Endodermal cell (in vitro differentiated cells): Measurements from ENCODE around the gene LPP. TPM values are rescaled to one million over a fixed set of nuclear protein-coding genes. Genes with fewer than 3 reads are reported as not detected.

Experiments
- DNase-seq: peaks from one replicate; pipeline ENCODE4 v3.0.0-alpha.2; 2017
- H3K27ac ChIP-seq: 2 replicates; pipeline ENCODE4 v1.5.1; 2013; ENCODE audit warnings: mild to moderate bottlenecking, low read depth, low read length, moderate library complexity
- H3K27me3 ChIP-seq: 2 replicates; pipeline ENCODE4 v1.6.1; 2013; ENCODE audit warnings: mild to moderate bottlenecking, low read length, moderate library complexity; ENCODE audit not compliant: insufficient read depth, control insufficient read depth, poor library complexity, severe bottlenecking
- H3K36me3 ChIP-seq: 2 replicates; pipeline ENCODE4 v1.7.0; 2013; ENCODE audit warnings: mild to moderate bottlenecking, low read length, moderate library complexity; ENCODE audit not compliant: control insufficient read depth, insufficient read depth
- H3K4me1 ChIP-seq: one replicate; pipeline ENCODE4 v1.7.0; 2013; ENCODE audit warnings: low read length; ENCODE audit not compliant: control insufficient read depth, insufficient read depth
- H3K4me3 ChIP-seq: 2 replicates; pipeline ENCODE4 v1.5.1; 2013; ENCODE audit warnings: mild to moderate bottlenecking, low read length, moderate library complexity
- H3K9ac ChIP-seq: 2 replicates; pipeline ENCODE4 v1.6.1; 2013; ENCODE audit warnings: mild to moderate bottlenecking, low read length, moderate library complexity; ENCODE audit not compliant: poor library complexity, severe bottlenecking; ENCODE audit errors: extremely low read depth
- H3K9me3 ChIP-seq: 2 replicates; pipeline ENCODE4 v1.6.1; 2013; ENCODE audit warnings: mild to moderate bottlenecking, low read length, moderate library complexity; ENCODE audit not compliant: control insufficient read depth
- H3K27ac Mint-ChIP-seq: 2 replicates; pipeline ENCODE4 v1.8.0; 2020; ENCODE audit warnings: mixed read lengths
- H3K27me3 Mint-ChIP-seq: 2 replicates; pipeline ENCODE4 v1.8.0; 2021; ENCODE audit warnings: mild to moderate bottlenecking, mixed read lengths; ENCODE audit not compliant: insufficient read depth
- H3K36me3 Mint-ChIP-seq: 2 replicates; pipeline ENCODE4 v1.8.0; 2020; ENCODE audit warnings: low read depth, mixed read lengths
- H3K4me1 Mint-ChIP-seq: 2 replicates; pipeline ENCODE4 v1.8.0; 2020; ENCODE audit warnings: mixed read lengths
- H3K4me3 Mint-ChIP-seq: 2 replicates; pipeline ENCODE4 v1.8.0; 2020; ENCODE audit warnings: mild to moderate bottlenecking, moderate library complexity, mixed read lengths
- H3K9me3 Mint-ChIP-seq: 2 replicates; pipeline ENCODE4 v1.8.0; 2020; ENCODE audit warnings: mild to moderate bottlenecking, mixed read lengths
- WGBS, 2 experiments: methylation state at CpG; one replicate each; pipeline versions ENCODE4 v1.1.5 to v1.1.7; 2013; ENCODE audit warnings: missing lambda C conversion rate in 2 of 2, mixed read lengths in 1 of 2; ENCODE audit not compliant: insufficient coverage in 1 of 2, insufficient read length in 1 of 2; 5-methylcytosine and 5-hydroxymethylcytosine counted together
- total RNA-seq, 2 donors: library from RNA; stranded (reverse); fragmentation: NEBNext Ultra II Directional in 1 of 2; extraction: Animal tissue kit (Norgen Biotek cat#: 25700) in 1 of 2; gene quantifications; 2 replicates in 1 of 2; 3 replicates in 1 of 2; pipeline ENCODE4 v1.2.1, GENCODE V29; 2021
- TF ChIP-seq, protein P1 (sequence below): fragments of 200-600 bp; sonication (generic); conservative IDR thresholded peaks from 2 replicates; pipeline ENCODE4 v1.5.0; 2021; ENCODE audit warnings: antibody characterized with exemption, mild to moderate bottlenecking

Gene LPP
- total RNA-seq, 2 donors from 2014 or later: 78.0 to 105 TPM

DNA sequence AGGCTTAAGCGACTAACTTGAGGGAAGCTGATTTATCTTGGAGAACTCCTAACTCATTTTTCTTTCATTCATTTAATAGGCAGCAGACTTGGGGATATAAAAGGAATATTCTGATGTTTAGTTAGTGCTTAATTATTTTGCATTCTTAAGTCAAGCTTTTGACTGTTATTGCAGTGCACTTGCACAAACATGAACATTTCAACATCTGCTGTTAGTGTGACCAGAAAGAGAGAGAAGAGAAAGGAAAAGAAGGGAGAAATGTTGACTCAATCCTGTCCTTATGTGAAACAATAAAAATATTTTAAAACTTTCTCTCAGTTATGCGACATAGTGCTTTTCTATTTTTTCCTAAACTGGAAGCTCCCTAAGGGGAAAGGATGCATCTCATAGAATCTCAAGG lies 507.8 kb downstream of the LPP start:
- no peak overlapping the region for H3K4me3 ChIP-seq
- H3K36me3 ChIP-seq: peaks cover 5% of the 10 kb centered on the region
- no peaks in the 10 kb centered on the region for H3K27me3 ChIP-seq
- H3K36me3 Mint-ChIP-seq: no peaks in the 10 kb centered on the region
- no peak overlapping the region for H3K27ac ChIP-seq
- H3K9me3 Mint-ChIP-seq: no peaks in the 10 kb centered on the region
- no peak for DNase-seq
- H3K27me3 Mint-ChIP-seq: no peaks in the 10 kb centered on the region
- H3K9ac ChIP-seq: no peak overlapping the region
- 94 to 100% methylated on average over 2 of the region's 2 CpGs for WGBS, 2 experiments
- peaks cover 5% of the 10 kb centered on the region for H3K4me1 Mint-ChIP-seq
- H3K4me1 ChIP-seq: no peaks in the 10 kb centered on the region
- H3K27ac Mint-ChIP-seq: no peak overlapping the region
- no peaks in the 10 kb centered on the region for H3K9me3 ChIP-seq
- no peak overlapping the region for H3K4me3 Mint-ChIP-seq
- TF ChIP-seq, protein P1, sequence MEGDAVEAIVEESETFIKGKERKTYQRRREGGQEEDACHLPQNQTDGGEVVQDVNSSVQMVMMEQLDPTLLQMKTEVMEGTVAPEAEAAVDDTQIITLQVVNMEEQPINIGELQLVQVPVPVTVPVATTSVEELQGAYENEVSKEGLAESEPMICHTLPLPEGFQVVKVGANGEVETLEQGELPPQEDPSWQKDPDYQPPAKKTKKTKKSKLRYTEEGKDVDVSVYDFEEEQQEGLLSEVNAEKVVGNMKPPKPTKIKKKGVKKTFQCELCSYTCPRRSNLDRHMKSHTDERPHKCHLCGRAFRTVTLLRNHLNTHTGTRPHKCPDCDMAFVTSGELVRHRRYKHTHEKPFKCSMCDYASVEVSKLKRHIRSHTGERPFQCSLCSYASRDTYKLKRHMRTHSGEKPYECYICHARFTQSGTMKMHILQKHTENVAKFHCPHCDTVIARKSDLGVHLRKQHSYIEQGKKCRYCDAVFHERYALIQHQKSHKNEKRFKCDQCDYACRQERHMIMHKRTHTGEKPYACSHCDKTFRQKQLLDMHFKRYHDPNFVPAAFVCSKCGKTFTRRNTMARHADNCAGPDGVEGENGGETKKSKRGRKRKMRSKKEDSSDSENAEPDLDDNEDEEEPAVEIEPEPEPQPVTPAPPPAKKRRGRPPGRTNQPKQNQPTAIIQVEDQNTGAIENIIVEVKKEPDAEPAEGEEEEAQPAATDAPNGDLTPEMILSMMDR: no peak

DNA sequence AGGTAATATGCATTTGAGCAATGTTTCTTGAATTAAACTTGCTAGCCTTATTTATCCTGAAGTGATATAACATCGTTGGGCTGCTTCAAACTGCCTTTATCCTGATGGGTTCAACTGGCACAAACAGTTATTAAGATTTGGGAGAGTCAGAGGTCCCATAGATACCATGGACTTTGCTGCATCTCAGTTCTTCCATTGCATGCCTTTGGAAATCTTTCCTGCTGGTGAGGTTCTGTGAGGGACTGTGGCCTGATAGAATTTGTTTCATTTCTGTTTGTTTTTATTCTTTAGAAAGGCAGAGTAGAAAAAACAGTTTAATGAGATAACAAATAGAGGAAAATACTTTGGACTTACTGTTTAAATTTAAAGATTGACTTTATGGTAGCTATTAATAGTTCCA lies 508.3 kb downstream of the LPP start:
- no peak overlapping the region for H3K4me3 ChIP-seq
- DNase-seq: no peak
- no peaks in the 10 kb centered on the region for H3K9me3 ChIP-seq
- H3K9ac ChIP-seq: no peak overlapping the region
- Mint-ChIP-seq H3K4me3 (no peak overlapping the region), H3K27me3 (no peaks in the 10 kb centered on the region), H3K9me3 (no peaks in the 10 kb centered on the region), H3K4me1 (peaks cover 5% of the 10 kb centered on the region), H3K27ac (no peak overlapping the region), H3K36me3 (no peaks in the 10 kb centered on the region)
- WGBS, 2 experiments: 67 to 80% methylated on average over 1 of the region's 1 CpG
- peaks cover 5% of the 10 kb centered on the region for H3K36me3 ChIP-seq
- no peaks in the 10 kb centered on the region for H3K27me3 ChIP-seq
- TF ChIP-seq, protein P1: no peak
- no peak overlapping the region for H3K27ac ChIP-seq
- no peaks in the 10 kb centered on the region for H3K4me1 ChIP-seq

DNA sequence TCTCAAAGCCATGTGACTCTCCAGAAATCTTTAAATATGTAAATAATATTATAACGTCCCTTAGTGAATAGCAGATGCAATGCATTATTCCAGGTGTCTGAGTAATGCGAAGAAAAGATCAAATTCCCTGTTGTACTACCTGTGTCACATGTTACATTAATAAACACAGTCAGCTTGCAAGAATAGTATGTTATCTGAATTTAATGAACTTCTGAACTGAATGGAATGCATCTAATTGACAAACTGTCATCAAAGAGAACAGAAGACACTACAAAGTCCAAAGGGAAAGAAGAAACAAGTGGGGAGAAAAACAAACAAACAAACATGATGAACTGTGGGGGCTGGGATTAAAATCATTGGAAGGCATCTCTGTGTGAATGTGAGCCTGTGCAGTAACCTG lies 508.8 kb downstream of the LPP start:
- H3K27me3 Mint-ChIP-seq: no peaks in the 10 kb centered on the region
- WGBS, 2 experiments: 83 to 100% methylated on average over 1 to 2 of the region's 2 CpGs
- H3K4me3 Mint-ChIP-seq: no peak overlapping the region
- TF ChIP-seq, protein P1: no peak
- no peaks in the 10 kb centered on the region for H3K9me3 ChIP-seq
- DNase-seq: no peak
- no peak overlapping the region for H3K27ac ChIP-seq
- no peak overlapping the region for H3K27ac Mint-ChIP-seq
- H3K9ac ChIP-seq: no peak overlapping the region
- no peaks in the 10 kb centered on the region for H3K36me3 Mint-ChIP-seq
- no peak overlapping the region for H3K4me3 ChIP-seq
- H3K27me3 ChIP-seq: no peaks in the 10 kb centered on the region
- H3K4me1 Mint-ChIP-seq: peaks cover 5% of the 10 kb centered on the region
- no peaks in the 10 kb centered on the region for H3K9me3 Mint-ChIP-seq
- peaks cover 5% of the 10 kb centered on the region for H3K36me3 ChIP-seq
- H3K4me1 ChIP-seq: no peaks in the 10 kb centered on the region
